Medulla oblongata (tissue), 1 donor: Measurements from ENCODE around the gene USP6NL.
"Not testable (repeated sequence)": the region's sequence is repeated elsewhere in the genome, so short reads cannot be mapped to it uniquely, and the experiment has no call there.

Source experiments
- DNase-seq: peaks from one replicate; pipeline ENCODE4 v3.0.0-alpha.2; 2015; ENCODE audit errors: extremely low spot score

USP6NL gene

DNA sequence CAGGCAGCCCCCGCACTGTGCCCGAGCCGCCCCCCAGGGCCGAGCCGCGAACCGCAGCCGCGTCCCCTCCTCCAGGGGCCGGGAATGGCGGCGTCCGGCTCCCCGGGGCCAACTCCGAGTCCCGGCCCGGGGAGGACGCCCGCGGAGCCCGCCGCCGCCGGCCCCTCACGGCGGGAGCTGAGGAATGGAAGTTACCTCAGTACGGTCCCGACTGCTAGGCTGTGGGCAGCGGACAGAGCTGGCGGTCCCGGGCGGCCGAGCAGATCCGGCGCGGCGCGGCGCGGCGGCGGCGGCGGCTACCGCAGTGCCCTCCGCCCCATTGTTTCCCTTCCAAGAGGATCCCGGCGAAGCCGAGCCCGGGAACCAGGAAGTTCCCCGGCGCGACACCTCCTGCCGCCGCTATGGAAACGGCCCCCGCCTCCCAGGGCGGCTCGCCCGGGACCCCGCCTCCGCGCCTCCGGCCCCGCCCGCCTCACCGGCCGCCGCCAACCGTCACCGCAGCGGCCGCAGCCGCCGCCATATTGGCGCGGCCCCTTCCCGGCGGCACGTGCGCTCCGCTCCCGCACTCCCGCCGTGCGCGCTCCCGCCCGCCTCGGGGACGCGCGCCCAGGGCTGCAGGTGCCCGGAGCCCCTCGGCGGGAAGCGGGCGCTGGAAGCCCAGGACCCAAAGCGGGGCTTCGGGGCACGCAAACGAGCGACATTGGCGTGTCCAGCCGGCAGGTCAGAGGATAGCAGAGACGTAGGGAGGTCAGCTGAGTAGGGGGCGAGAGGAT lies at the start of gene USP6NL:
TSS of gene USP6NL (minus strand) at position 403 of the 773 bp plus-strand sequence. CDS start 14,016 bp downstream, outside the sequence.
- peak; percentile 84 for DNase-seq

DNA sequence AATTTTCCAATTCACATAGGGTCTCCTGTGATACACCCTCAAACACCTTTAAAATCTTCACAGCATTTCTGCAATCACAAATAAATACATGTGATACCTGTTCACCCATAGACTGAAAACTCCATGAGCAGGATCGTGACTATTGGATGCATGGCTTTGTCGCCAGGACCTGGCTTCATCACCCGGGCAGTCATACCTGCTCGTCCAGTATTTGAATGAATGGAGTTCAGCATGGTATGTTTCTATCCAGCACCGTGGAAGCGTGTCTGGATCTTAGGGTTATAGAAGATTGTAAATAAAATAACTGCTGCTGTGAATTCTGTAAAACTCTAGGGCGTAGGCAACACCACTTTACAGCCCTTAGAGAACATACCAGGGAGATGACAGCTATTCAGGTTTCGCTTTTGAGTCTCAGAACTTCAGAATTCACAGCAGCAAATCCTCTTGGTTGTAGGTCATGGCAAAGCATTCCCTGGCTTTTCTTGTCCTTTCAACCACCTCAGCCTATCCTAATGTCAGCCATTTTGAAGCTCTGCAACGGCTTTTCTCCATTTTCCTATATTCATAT lies 47.4 kb upstream of the USP6NL start:
- no peak for DNase-seq

DNA sequence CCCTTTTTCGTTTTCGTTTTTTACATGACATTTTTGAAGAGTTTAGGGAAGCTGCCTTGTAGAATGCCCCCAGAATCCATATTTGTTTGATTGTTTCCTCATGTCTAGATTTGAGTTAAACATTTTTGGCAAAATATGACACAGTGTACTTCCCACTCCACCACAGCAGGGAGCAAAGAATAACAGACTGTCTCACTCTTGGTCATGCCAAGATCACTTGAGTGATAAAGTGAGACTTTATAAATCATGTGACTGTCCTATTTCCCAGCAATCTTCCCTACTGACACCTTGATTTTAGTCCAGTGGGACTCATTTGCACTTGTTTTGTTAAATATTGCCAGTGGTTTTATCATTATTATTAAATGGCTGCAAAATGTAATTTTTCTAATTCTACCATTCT lies 44.4 kb upstream of the USP6NL start:
- DNase-seq = no peak

DNA sequence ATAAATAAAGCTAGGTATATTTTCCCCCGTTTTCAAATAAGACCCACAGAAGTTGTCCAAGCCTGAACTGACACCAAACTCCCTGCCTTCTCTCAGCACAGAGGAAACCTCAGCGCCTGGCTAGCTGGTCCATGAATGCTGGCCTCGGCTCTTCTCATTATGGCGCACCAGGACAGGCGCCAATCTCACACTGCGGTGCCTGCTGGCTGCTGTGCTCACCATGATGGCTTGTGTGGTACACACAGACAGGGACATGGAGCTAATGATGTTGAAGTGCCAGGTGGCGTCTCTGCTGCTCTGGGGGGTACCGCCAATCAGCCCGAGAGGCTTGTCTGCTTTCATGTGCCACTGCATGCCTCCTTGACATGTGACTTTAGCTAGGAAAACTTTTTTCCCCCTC lies 43.2 kb upstream of the USP6NL start:
- no peak for DNase-seq

DNA sequence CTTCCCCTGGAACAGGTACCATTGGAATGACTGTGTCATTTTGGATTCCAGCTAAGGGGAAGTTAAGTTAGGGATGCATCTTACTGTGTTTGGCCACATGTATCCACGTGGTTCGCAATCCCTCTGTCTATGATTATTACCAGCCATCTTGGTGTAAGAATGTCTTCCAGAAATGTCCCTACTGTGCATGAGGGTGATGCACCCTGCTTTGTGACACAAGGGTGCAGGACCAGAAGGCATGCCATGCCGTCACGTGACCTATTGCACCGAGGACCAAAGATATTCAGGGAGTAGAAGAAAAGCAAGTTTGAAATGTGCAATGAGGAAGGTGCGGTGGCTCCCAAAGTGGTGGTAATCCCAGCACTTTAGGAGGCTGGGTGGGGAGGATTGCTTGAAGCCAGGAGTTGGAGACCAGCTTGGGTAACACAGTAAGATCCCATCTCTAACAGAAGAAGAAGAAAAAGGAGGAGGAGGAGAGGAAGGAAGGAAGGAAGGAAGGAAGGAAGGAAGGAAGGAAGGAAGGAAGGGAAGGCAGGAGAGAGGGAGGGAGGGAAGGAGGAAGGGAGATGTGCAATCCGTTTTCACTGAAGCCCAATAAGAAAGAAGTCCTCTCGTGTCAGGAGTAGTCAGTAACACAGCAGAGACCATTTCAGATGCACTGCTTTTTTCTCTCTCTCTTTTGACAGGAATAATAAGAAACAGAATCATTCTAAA lies 42.5 kb upstream of the USP6NL start:
- DNase-seq = no peak

DNA sequence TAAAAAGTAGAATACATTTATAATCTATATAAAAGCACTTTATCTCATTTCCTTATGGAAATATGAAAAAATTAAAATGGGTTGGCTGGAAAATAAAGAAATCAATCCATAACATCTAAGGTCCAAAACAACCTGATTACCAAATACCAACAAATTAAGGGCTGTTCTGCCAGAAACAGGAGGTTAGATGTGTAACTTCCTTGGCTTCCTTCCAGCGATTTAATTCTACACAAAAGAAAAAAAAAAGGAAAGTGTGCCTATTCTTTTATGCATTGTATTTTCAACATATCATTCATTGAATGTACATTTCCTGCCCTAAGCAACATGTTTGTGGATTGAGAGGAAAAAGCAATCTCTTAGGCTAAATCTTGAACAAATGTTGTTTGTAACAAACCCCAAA lies 36.2 kb upstream of the USP6NL start:
- DNase-seq = no peak

DNA sequence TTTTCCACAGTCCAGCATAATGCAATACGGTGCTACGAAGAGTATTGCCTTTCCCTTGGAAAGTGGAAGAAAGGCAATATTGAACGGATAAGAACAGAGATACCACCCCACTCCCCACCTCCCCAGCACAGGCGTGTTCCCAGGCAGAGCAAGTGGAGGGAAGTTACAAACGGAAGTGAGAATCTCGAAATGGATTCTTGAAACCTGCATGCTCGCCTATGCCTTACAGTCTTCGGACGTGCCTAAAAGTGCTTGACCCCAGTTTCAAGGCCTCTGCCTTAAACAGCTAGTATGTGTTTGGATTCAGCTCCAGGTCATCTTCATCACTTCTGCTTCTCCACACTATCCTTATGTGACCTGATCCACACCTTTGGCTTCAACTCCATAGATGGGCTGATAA lies 35.0 kb upstream of the USP6NL start:
- peak; percentile 37 for DNase-seq

DNA sequence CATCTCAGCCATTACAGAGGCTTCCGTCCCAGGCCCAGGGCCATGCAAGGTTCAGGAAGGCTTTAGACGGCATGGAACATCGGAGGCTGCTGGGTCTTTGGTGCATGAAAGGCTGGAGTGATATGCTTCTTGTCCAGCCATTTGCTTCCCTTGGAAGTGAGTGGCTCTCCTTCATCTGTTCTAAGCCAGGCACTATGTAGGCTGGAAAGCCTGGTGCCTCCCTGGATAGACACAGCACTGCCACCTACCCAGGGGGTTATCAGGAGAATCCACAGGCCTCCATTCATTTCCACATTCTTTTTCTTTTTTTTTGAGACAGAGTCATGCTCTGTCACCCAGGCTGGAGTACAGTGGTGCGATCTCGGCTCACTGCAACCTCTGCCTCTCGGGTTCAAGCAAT lies 31.6 kb upstream of the USP6NL start:
- no peak for DNase-seq

DNA sequence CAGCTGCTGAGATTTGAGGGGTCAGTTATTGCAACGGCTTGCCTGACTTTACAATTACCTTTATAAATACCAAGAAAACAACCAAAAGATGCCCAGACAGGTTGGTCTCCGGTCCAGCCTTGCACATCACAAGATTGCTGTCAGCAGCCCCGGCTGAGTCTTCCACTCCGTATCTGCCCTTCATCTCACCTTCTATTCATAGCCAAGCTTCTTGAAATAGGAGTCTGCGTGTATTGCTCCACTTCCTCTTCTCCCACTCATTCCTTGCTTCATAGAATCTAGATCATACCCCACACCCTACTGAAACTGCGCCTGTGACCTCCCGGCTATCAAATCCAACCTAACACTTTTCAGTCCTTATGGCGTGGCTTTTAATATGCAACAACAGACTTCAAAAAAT lies 31.1 kb upstream of the USP6NL start:
- DNase-seq = peak; percentile 53

DNA sequence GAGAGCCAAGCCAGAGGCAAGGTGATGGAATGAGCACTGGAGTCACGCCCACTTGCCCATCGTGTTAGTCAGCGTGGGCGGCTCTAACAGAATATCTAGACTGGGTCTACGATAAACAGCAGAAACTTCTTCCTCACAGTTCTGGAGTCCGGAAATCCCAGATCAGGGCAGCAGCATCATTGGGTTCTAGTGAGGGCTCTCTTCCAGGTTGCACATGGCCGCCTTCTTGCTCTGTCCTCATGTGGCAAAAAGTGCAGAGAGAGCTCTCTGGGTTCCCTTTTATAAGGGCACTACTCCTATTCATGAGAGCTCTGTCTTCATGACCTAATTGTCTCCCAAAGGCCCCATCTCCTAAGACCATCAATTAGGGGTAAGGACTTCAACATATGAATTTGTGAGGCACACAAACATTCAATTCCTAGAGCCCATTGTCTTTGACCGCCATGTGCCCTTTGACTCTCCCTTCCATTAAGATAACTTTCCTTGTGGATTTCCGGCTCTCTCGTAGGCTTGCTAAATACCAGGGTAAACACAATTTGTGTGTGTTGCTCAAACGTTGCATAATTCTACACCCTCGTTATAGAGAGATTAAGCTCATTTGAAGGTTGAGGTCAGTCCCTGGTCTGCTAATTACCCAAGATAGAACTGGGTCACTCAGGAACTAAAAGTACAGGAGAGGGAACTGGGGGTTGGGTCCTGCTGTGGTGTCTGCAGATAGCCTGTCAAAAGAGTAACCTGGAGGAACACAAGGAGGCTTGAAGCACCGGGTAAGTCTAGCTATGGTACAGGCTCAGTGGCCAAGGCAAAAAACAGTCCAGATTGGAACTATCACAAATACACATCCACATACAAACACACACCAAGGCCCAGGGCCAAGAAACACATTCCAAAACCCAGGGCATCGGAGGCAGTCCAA lies 28.7 kb upstream of the USP6NL start:
- DNase-seq = no peak

DNA sequence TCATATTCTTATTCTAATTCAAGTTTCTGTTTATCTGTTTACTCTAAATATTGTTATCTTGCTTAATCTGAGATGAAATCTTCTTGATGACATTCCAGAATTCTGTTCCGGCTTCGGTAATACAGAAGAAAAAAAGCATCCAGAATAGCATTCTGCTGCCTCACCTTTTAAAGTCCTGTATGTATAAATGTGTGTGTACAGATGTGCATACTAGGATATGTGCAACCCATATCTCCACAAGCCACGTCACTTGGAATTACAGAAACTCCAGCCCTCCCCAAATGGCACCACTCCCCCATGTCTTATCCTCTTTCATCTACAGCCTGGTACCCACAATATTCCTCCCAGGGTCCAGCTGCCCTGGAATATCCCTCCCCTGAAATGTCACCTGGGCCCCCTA lies 27.9 kb upstream of the USP6NL start:
- no peak for DNase-seq

DNA sequence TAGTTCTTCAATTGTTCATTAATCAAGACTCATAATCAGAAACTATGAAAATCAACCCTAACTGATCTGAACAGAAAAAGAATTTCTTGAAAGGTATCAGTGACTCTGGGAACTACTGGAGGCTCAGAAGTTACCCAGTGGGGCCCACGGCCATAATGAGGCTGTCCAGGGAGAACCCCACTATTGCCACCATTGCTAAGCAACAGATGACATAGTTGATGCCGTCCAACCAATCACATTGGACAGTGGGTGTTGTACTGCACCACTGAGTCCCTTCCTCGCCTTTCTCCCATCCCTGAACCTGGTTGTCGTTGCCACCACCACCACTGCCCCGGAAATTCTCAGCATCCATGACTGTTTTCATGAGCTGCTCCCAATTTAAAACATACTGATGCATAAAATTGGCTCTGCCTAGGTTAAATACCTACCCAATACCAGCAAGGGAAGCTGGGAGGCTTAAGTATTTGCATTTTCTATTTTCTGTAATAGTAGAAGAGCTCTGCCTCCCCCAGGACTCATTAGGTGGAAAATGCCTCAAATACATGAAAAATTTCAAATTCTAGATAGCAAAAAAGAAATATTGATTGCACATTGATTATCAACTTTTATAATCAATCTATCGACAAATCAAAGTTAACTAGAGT lies 26.7 kb upstream of the USP6NL start:
- DNase-seq = no peak

DNA sequence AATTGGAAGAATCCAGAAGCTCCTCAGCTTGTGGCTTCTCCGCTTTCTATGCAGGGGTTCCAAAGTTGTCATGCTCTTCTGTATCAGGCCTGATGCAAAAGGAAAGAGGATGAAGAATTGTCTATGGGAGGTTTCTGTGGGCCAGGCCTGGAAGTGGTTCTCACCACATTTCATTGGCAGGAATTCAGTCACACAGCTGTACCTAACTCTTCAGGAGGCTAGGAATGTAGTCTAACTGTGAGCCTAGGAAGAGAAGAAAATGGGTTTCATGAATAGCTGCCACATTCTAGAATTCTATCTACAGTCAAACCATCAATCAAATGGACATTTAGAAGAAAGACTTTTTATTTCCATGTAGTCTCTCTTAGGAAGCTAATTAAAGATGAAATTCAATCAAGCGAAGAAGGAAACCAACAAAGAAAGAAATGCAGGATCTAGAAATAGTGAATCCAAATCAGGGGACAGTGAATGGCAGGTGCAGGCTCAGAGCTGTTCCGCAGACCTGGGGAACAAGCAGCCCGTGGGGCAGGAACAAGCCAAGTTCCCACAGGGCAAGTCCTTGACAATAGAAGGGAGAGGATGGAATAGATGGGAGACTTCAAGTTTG lies 25.4 kb upstream of the USP6NL start:
- peak; percentile 20 for DNase-seq

DNA sequence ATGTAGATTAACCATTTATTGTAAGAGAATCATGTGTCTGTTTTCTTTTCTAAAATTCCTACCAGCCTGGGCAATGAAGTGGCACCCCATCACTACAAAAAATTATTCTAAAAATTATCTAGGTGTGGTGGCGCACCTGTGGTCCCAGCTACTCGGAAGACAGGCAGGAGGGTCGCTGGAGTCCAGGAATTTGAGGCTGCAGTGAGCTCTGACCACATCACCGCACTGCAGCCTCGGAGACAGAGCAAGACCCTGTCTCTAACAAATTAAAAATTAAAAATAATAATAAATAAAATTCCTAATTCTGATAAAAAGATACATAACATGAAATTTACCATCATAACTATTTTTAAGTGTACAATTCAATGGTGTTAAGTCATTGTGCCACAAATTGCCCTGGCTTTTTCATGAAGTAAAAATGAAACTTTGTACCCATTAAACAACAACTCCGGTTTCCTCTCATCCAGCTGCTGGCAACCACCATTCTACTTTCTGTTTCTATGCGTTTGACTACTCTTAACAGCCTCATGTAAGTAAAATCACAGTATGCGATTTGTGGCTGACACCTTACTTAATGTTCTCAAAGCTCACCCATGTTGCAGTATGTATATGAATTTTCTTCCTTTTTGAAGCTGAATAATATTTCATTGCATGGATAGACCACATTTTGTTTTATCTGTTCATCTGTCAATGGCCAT lies 20.6 kb upstream of the USP6NL start:
- peak; percentile 31 for DNase-seq

DNA sequence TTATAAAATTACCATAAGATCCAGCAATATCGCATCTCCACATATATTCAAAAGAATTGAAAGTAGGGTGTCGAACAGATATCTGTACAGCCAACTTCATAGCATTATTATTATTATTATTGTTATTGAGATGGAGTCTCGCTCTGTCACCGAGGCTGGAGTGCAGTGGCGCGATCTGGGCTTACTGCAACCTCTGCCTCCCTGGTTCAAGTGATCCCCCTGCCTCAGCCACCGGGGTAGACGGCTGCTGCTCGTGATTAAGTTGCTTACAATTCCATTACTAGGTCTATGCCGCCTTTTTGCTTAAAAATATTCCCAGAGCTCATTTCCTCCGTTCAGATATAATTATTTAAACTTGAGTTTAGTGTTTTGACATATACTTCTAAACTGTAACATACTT lies 19.8 kb upstream of the USP6NL start:
- no peak for DNase-seq

DNA sequence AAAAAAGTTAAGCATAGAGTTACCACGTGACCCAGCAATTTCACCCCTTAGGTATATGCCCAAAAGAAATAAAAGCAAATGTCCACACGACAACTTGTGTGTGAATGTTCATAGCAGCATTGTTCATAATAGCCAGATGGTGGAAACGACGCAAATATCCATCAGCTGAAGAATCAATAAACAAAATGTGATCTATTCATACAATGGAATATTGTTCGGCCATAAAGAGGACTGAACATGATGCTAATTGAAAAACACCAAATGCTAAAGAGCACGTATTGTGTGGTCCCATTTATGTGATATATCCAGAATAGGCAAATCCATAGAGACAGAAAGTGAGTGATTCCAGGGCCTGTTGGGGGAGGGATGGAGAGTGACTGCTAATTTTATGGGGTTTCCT lies 18.3 kb upstream of the USP6NL start:
- no peak for DNase-seq

DNA sequence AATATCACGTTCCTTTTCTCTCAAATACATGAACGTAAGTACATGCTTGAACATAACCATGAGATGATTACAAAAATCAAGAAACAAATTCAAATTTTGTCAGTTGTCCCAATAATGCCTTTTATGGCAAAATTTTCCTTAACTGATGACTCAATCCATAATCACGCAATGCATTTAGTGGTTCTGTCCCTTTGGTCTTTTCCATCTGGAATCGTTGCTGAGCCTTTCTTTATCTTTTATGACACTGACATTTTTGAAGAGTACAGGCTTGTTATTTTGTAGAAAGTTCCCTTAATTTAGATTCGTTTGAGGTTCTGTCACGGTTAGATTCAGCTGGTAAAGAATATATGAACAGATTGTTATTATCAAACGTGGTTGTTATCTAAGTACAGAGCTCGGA lies 16.5 kb upstream of the USP6NL start:
- not testable (repeated sequence) for DNase-seq

DNA sequence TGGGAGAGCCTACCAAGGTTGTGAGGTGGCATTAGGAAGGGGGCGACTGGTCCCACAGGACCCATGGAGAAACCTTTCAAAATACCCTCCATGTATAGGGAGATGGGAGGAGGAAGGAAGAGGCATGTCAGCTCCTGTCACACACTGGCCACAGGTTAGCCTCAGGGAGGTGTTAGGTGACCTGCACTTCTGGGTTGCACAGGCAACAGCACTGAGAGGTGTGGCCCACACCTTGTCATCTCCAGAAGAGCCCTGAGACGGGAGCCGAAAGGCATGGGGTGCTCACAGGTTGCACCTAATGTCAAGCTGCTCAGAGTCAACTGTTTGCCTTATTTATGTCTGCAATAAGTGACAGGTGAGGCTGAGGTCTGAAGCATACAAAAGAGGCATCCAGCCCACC lies 14.6 kb upstream of the USP6NL start:
- DNase-seq = no peak

DNA sequence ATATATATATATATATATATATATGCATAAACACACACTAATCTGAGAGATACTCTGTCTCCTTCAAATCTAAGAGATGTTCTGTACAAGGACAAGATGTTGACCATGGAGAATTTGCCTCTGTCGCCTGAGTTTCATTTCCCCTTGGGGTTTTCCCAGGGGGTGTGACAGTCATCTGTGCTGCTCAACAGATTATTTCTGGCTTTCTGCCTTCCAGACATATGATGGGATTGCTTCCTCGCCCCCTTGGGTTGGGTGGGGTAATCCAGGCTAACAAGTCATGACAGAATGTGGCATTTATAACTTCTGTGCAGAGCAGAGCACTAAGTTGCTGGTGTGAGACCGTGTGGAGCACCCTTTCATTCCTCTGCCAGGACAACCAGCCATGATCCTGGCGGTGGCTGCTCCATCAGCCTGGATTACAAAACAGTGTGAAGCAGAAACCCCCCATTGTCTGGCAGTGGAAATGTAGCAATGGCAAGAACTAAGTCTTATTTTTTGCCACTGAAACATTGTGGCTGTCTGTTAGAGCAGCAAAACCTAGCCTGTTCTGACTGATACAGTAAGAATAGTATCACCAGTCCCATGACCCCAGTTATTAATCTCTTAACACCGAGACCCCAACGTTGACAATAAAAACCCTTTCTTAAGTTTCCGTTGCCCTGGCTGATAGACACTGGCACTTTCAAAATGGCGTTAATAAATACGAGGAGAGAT lies 13.7 kb upstream of the USP6NL start:
- DNase-seq = peak; percentile 76

DNA sequence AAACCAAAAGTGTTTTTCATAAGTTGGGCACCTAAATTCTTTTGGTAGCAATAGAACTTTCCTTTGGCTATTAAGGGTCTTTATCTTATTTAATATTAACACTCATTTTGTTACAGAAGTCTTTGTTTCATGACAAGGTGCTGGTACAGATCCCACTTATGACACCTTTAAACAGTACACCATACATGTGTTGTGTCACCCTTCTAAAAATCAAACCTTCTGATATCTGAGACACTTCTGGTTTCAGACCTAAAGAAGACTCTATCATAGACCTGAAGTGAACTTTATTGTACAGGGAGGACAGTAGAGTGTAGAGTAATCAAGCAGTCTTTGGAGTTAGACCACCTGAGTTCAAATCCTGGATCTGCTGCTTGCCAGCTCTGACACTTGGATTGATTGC lies 5.8 kb upstream of the USP6NL start:
- no peak for DNase-seq
